Natural killer cell (primary cell): ENCODE data around the gene C11orf86. TPM values are rescaled to one million over a fixed set of nuclear protein-coding genes. Genes with fewer than 3 reads are reported as not detected.

Experiments used
- ATAC-seq, 3 donors: fragments of 150-1000 bp in 2 of 3; fragments of 200-7000 bp in 1 of 3; cut with Tn5 transposase; 1 replicate in 1 of 3; 2 replicates in 2 of 3; pipeline ENCODE4 v1.10.0; 2021; ENCODE audit warnings: mild to moderate bottlenecking in 2 of 3, moderate library complexity in 2 of 3
- DNase-seq, 2 donors: peaks; one replicate each; pipeline versions ENCODE4 v3.0.0 to v3.0.0-alpha.2; 2013 to 2021; ENCODE audit warnings: mixed read lengths in 1 of 2
- H3K27ac ChIP-seq: one replicate; pipeline ENCODE4 v1.5.1; 2013; ENCODE audit warnings: mild to moderate bottlenecking, low read length
- H3K27me3 ChIP-seq: one replicate; pipeline ENCODE4 v1.6.1; 2013; ENCODE audit warnings: low read length; ENCODE audit not compliant: control insufficient read depth, insufficient read depth
- H3K36me3 ChIP-seq: one replicate; pipeline ENCODE4 v1.6.1; 2013; ENCODE audit warnings: low read length; ENCODE audit not compliant: control insufficient read depth, insufficient read depth
- H3K4me1 ChIP-seq: one replicate; pipeline ENCODE4 v1.6.1; 2013; ENCODE audit warnings: low read length; ENCODE audit not compliant: control insufficient read depth, insufficient read depth
- H3K4me3 ChIP-seq: one replicate; pipeline ENCODE4 v1.5.1; 2013; ENCODE audit warnings: low read length
- H3K9me3 ChIP-seq: one replicate; pipeline ENCODE4 v1.6.1; 2013; ENCODE audit warnings: low read length; ENCODE audit not compliant: control insufficient read depth, insufficient read depth
- H3K27ac Mint-ChIP-seq, 2 donors: one replicate each; pipeline ENCODE4 v1.8.0; 2022; ENCODE audit warnings: mild to moderate bottlenecking in 2 of 2, mixed read lengths in 2 of 2, moderate library complexity in 1 of 2
- H3K27me3 Mint-ChIP-seq, 2 donors: one replicate each; pipeline ENCODE4 v1.8.0; 2022; ENCODE audit warnings: low read depth in 2 of 2, mixed read lengths in 2 of 2
- H3K36me3 Mint-ChIP-seq: one replicate; pipeline ENCODE4 v1.8.0; 2022; ENCODE audit warnings: mixed read lengths
- H3K4me1 Mint-ChIP-seq, 2 donors: one replicate each; pipeline ENCODE4 v1.8.0; 2022; ENCODE audit warnings: mixed read lengths in 2 of 2
- H3K4me3 Mint-ChIP-seq: one replicate; pipeline ENCODE4 v1.8.0; 2022; ENCODE audit warnings: mild to moderate bottlenecking, moderate library complexity, mixed read lengths
- H3K9me3 Mint-ChIP-seq, 2 donors: one replicate each; pipeline ENCODE4 v1.8.0; 2022; ENCODE audit warnings: mixed read lengths in 2 of 2
- CTCF ChIP-seq: fragments of 200-600 bp; IDR thresholded peaks from one replicate; pipeline ENCODE4 v1.8.0; 2022; ENCODE audit warnings: antibody characterized with exemption
- WGBS: methylation state at CpG from one replicate; pipeline ENCODE4 v1.1.7; 2013; ENCODE audit warnings: missing lambda C conversion rate; ENCODE audit not compliant: insufficient coverage; 5-methylcytosine and 5-hydroxymethylcytosine counted together
- intact Hi-C: fragments of 100-400 bp; cut with micrococcal nuclease; formaldehyde crosslinking; loops from one replicate; pipeline ENCODE4 v1.14.2; 2022
- total RNA-seq, 4 donors: library from RNA; stranded (reverse); fragments of 120-200 nt in 1 of 4; gene quantifications; one replicate each; pipeline versions ENCODE4 v1.2.3 to v1.2.4, GENCODE V29; 2013 to 2022

Gene C11orf86
- total RNA-seq, 3 donors from 2014 or later (not counting 1 experiment from before 2014, with no cell fraction given) = not detected

- H3K9me3 ChIP-seq = no peaks in the 10 kb centered on the region
- peak in 1 of 2 donors; percentile 1 for DNase-seq
- WGBS = 92% methylated on average over 8 of the region's 8 CpGs
- H3K27ac ChIP-seq = no peak overlapping the region
- no peak overlapping the region for H3K27ac Mint-ChIP-seq
- no peak for ATAC-seq
- no peaks in the 10 kb centered on the region for H3K9me3 Mint-ChIP-seq
- H3K4me1 ChIP-seq = no peaks in the 10 kb centered on the region
- H3K27me3 ChIP-seq = no peaks in the 10 kb centered on the region
- no peak overlapping the region for H3K4me3 ChIP-seq
- intact Hi-C loops = no loop called here
- no peaks in the 10 kb centered on the region for H3K36me3 Mint-ChIP-seq
- no peaks in the 10 kb centered on the region for H3K36me3 ChIP-seq
- TF ChIP-seq CTCF = no peak
- H3K27me3 Mint-ChIP-seq = peaks cover 10 to 14% of the 10 kb centered on the region in 2 donors
- no peaks in the 10 kb centered on the region for H3K4me1 Mint-ChIP-seq
- no peak overlapping the region for H3K4me3 Mint-ChIP-seq
These were observed 39.9 kb downstream of the C11orf86 start for GRCh38 chr11:67015048-67015447.

DNA sequence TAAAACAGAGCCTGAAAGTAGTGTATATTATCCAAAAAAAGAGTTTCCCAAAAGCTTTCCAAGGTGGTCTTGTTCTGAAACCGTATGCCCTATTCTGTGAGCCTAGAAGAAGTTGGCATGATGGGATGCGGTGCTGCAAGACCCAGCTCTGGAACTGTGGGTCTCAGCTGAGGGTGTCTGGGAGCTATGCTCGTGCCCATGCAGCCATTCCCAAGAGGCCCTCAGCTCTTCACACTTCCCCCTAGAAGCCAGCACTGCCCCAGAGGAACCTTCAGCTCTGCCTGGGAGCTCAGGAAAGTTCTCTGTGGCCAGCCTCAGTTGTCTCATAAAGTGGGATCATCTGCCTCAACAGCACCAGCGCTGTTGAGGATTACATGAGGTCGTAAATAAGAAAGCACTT is 41.4 kb downstream of the C11orf86 start:
- H3K4me3 ChIP-seq = no peak overlapping the region
- no peaks in the 10 kb centered on the region for H3K9me3 ChIP-seq
- Mint-ChIP-seq H3K27ac (no peak overlapping the region), H3K9me3 (no peaks in the 10 kb centered on the region), H3K4me3 (no peak overlapping the region), H3K4me1 (no peaks in the 10 kb centered on the region), H3K27me3 (peaks cover 16 to 22% of the 10 kb centered on the region in 2 donors), H3K36me3 (no peaks in the 10 kb centered on the region)
- H3K27me3 ChIP-seq = no peaks in the 10 kb centered on the region
- ATAC-seq = no peak
- intact Hi-C loops = no loop called here
- H3K4me1 ChIP-seq = no peaks in the 10 kb centered on the region
- WGBS = 74% methylated on average over 5 of the region's 5 CpGs
- H3K27ac ChIP-seq = no peak overlapping the region
- DNase-seq = peak in 1 of 2 donors; percentile 1
- no peak for TF ChIP-seq CTCF
- no peaks in the 10 kb centered on the region for H3K36me3 ChIP-seq

DNA sequence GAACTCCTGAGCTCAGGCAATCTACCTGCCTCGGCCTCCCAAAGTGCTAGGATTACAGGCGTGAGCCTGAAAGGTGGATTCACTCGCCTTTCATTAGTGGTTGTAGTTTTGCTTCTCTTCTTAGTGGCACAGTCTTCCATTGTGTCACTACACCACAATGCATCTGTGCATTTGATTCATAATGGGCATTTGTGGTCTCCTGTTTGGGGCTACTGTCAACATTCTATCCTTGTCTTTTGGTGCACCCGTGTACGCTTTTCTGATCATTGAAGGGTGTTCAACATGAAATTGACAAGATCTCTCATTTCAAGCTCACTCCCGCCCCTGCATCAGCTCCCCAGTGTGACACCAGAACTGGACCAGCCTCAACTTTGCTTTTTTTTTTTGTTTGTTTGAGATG is 45.8 kb downstream of the C11orf86 start:
- H3K36me3 ChIP-seq = no peaks in the 10 kb centered on the region
- no peak overlapping the region for H3K27ac ChIP-seq
- Mint-ChIP-seq H3K36me3 (no peaks in the 10 kb centered on the region), H3K9me3 (no peaks in the 10 kb centered on the region), H3K27me3 (peaks cover 25 to 27% of the 10 kb centered on the region in 2 donors), H3K4me3 (no peak overlapping the region), H3K27ac (no peak overlapping the region), H3K4me1 (peaks cover 12 to 29% of the 10 kb centered on the region in 2 donors)
- H3K4me3 ChIP-seq = no peak overlapping the region
- H3K27me3 ChIP-seq = peaks cover 20% of the 10 kb centered on the region
- DNase-seq (no peak), ATAC-seq (no peak)
- no peak for TF ChIP-seq CTCF
- 86% methylated on average over 6 of the region's 6 CpGs for WGBS
- H3K4me1 ChIP-seq = peaks cover 28% of the 10 kb centered on the region
- intact Hi-C loops = no loop called here
- H3K9me3 ChIP-seq = no peaks in the 10 kb centered on the region

GRCh38 chr11:67022341-67022933 is 47.3 kb downstream of the C11orf86 start:
- Histone ChIP-seq H3K27ac (no peak overlapping the region), H3K4me3 (no peak overlapping the region), H3K27me3 (peaks cover 20% of the 10 kb centered on the region), H3K9me3 (no peaks in the 10 kb centered on the region), H3K4me1 (peaks cover 29% of the 10 kb centered on the region), H3K36me3 (no peaks in the 10 kb centered on the region)
- no peak for TF ChIP-seq CTCF
- Mint-ChIP-seq H3K9me3 (no peaks in the 10 kb centered on the region), H3K4me1 (peaks cover 12 to 29% of the 10 kb centered on the region in 2 donors), H3K27ac (no peak overlapping the region), H3K4me3 (peak overlapping the region; percentile 63), H3K27me3 (peaks cover 25 to 27% of the 10 kb centered on the region in 2 donors), H3K36me3 (no peaks in the 10 kb centered on the region)
- WGBS = 47% methylated on average over 20 of the region's 20 CpGs
- no peak for ATAC-seq
- DNase-seq = no peak
- intact Hi-C loops = no loop called here
